ENCODE data around the gene HOXC6.
"Not testable (repeated sequence)": the region's sequence is repeated elsewhere in the genome, so short reads cannot be mapped to it uniquely, and the experiment has no call there.

The HOXC6 gene

GRCh38 chr12:54060174-54060974, 32.1 kb downstream of the HOXC6 start:
- FAIRE-seq: no peak

GRCh38 chr12:54060975-54061778, 32.9 kb downstream of the HOXC6 start:
- FAIRE-seq: no peak

GRCh38 chr12:54065677-54066076, 37.4 kb downstream of the HOXC6 start:
- no peak for FAIRE-seq

- FAIRE-seq: no peak
These were observed 38.2 kb downstream of the HOXC6 start for GRCh38 chr12:54066408-54066807.

- FAIRE-seq: no peak
These were observed 40.3 kb downstream of the HOXC6 start for GRCh38 chr12:54068418-54069070.

- FAIRE-seq: no peak
These were observed 43.7 kb downstream of the HOXC6 start for GRCh38 chr12:54071942-54072341.

GRCh38 chr12:54074308-54074707, 46.1 kb downstream of the HOXC6 start:
- no peak for FAIRE-seq

GRCh38 chr12:54075409-54075808, 47.2 kb downstream of the HOXC6 start:
- no peak for FAIRE-seq

- FAIRE-seq: no peak
These were observed 47.7 kb downstream of the HOXC6 start for GRCh38 chr12:54075974-54076373.

- not testable (repeated sequence) for FAIRE-seq
These were observed 49.6 kb downstream of the HOXC6 start for GRCh38 chr12:54077843-54078242.

- FAIRE-seq: not testable (repeated sequence)
These were observed 50.9 kb downstream of the HOXC6 start for GRCh38 chr12:54079115-54079514.

Measured in islet of Langerhans (tissue), 1 donor.